ENCODE measurements around the gene FNDC3B. TPM values are rescaled to one million over a fixed set of nuclear protein-coding genes. Genes with fewer than 3 reads are reported as not detected.

FNDC3B gene
- total and polyA plus RNA-seq, 2 of the 8 experiments (the other 6 are each of a cell fraction or from before 2014, with no cell fraction given), result 14.1 to 44.4 TPM

- peaks cover 5 to 67% of the 10 kb centered on the region in 2 experiments; a peak in 3 of 4 replicates for H3K79me2 ChIP-seq (ENCODE audit: control insufficient read depth in 1 of 2, insufficient read depth in 2 of 2, low read length in 2 of 2)
Observed at GRCh38 chr3:172197344-172197743, 158.0 kb downstream of the FNDC3B start.

More at GRCh38 chr3:172197344-172197743, 158.0 kb downstream of the FNDC3B start:
- DNase-seq (ENCODE audit: low read depth in 1 of 2, low spot score in 2 of 2) (no peak), FAIRE-seq (no peak)
- H3K4ac ChIP-seq (replicated peaks; ENCODE audit: insufficient read length, low read depth, low read length), result no peak overlapping the region
- H3K4me3 ChIP-seq (ENCODE audit: extremely low read depth in 1 of 4, insufficient read depth in 2 of 4, low read depth in 3 of 4, low read length in 4 of 4), result no peak overlapping the region
- no peaks in the 10 kb centered on the region; a peak in 1 of 8 replicates for H3K36me3 ChIP-seq (ENCODE audit: control insufficient read depth in 2 of 4, insufficient read depth in 4 of 4, low read length in 3 of 4)
- H3K18ac ChIP-seq (ENCODE audit: extremely low read depth, low read length), result no peak overlapping the region
- TF ChIP-seq RNF2 (IDR thresholded peaks at IDR 0.05; ENCODE audit: borderline replicate concordance, low read depth, low read length, missing control alignments, poor library complexity, severe bottlenecking), result no peak
- TF ChIP-seq SAP30 (IDR thresholded peaks at IDR 0.05; ENCODE audit: insufficient read depth, insufficient replicate concordance, low read length), result no peak
- no peak for TF ChIP-seq CREB1 (IDR thresholded peaks at IDR 0.05)
- TF ChIP-seq HDAC2 (IDR thresholded peaks at IDR 0.05; ENCODE audit: borderline replicate concordance in 1 of 2, low read depth in 2 of 2, low read length in 2 of 2), result no peak
- TF ChIP-seq KDM1A (IDR thresholded peaks at IDR 0.05; ENCODE audit: borderline replicate concordance, low read length), result no peak
- no peak for TF ChIP-seq RBBP5 (IDR thresholded peaks at IDR 0.05; ENCODE audit: borderline replicate concordance, low read depth, low read length)
- no peak for TF ChIP-seq YY1 (IDR thresholded peaks at IDR 0.05; ENCODE audit: low read depth, low read length)
- no peak for TF ChIP-seq KDM4A (IDR thresholded peaks at IDR 0.05; ENCODE audit: low read depth, low read length, severe bottlenecking)
- H3K23me2 ChIP-seq (ENCODE audit: low read depth, low read length), result no peaks in the 10 kb centered on the region
- no peak overlapping the region for H3K4me2 ChIP-seq (ENCODE audit: insufficient read depth in 1 of 2, low read depth in 2 of 2, low read length in 2 of 2)
- H2BK15ac ChIP-seq (ENCODE audit: low read length), result no peak overlapping the region
- H4K5ac ChIP-seq (ENCODE audit: insufficient read length, low read depth, low read length), result no peak overlapping the region
- H3K79me1 ChIP-seq (ENCODE audit: low read depth, low read length), result peaks cover 6% of the 10 kb centered on the region; the same call in 1 of the 2 replicates
- H3K23ac ChIP-seq (ENCODE audit: insufficient read length), result no peak overlapping the region
- no peak overlapping the region for H3K56ac ChIP-seq (replicated peaks; ENCODE audit: insufficient read length, low read depth, low read length)
- H3K9me3 ChIP-seq (ENCODE audit: insufficient read depth in 2 of 2, low read depth in 1 of 2, low read length in 1 of 2), result no peaks in the 10 kb centered on the region
- peaks cover 0 to 2% of the 10 kb centered on the region in 2 experiments for H4K20me1 ChIP-seq (replicated peaks in 1 of 2; ENCODE audit: control insufficient read depth in 1 of 2, insufficient read depth in 2 of 2, low read length in 2 of 2)
- 97% methylated on average over 3 of the region's 3 CpGs; no CpG with 5 or more reads in 1 of the 2 experiments for WGBS, 2 experiments (ENCODE audit: extremely low coverage in 1 of 2, insufficient coverage in 1 of 2, insufficient read length in 1 of 2, insufficient replicate concordance in 2 of 2, low coverage in 1 of 2, low lambda C conversion rate in 2 of 2, missing lambda C conversion rate in 1 of 2)
- no peak overlapping the region for H2BK5ac ChIP-seq (ENCODE audit: low read depth, low read length)
- H3K14ac ChIP-seq (ENCODE audit: insufficient read length), result no peak overlapping the region
- POLR2A ChIA-PET (ENCODE audit: partially characterized antibody), result no interaction called here
- H3K9ac ChIP-seq (replicated peaks in 1 of 4; ENCODE audit: extremely low read depth in 1 of 4, low read depth in 3 of 4, low read length in 3 of 4), result no peak overlapping the region
- H2BK120ac ChIP-seq (replicated peaks; ENCODE audit: low read depth, low read length), result no peak overlapping the region
- H4K8ac ChIP-seq (ENCODE audit: extremely low read depth, insufficient read depth, low read length), result no peak overlapping the region
- peaks cover 0 to 5% (median 0%) of the 10 kb centered on the region in 4 experiments; a peak in 1 of 7 replicates for H3K4me1 ChIP-seq (replicated peaks in 1 of 4; ENCODE audit: control insufficient read depth in 3 of 4, insufficient read depth in 4 of 4, low read length in 3 of 4)
- H3K27me3 ChIP-seq (replicated peaks in 1 of 4; ENCODE audit: control insufficient read depth in 3 of 4, extremely low read depth in 1 of 4, insufficient read depth in 3 of 4, low read length in 3 of 4), result no peaks in the 10 kb centered on the region
- no peak overlapping the region for H3K27ac ChIP-seq (ENCODE audit: low read depth, low read length)
- no peak overlapping the region for H2AK5ac ChIP-seq (ENCODE audit: low read depth, low read length)
- no peak overlapping the region for H2AFZ ChIP-seq (ENCODE audit: low read length)
- H2BK12ac ChIP-seq (ENCODE audit: low read depth, low read length), result no peak overlapping the region
- CTCF ChIA-PET (ENCODE audit: partially characterized antibody), result interaction anchor here (2.1 kb wide), 1 partner anchor 20 kb away, joined by 6 read pairs; no protein-coding TSS in a partner anchor
- no peak overlapping the region for H2BK20ac ChIP-seq (ENCODE audit: low read length)
- H4K91ac ChIP-seq (replicated peaks; ENCODE audit: insufficient read length, low read length), result no peak overlapping the region
